HepG2 (cell line): ENCODE results near the gene NDRG2. TPM values are rescaled to one million over a fixed set of nuclear protein-coding genes. Genes with fewer than 3 reads are reported as not detected.
A peak's percentile ranks its signal among the peaks of the same experiment; 100 is the strongest.

Experiments used
- ATRX ChIP-seq: sonication (generic); formaldehyde crosslinking; IDR thresholded peaks from 2 replicates; pipeline ENCODE4 v1.4.0; 2020; ENCODE audit warnings: missing genetic modification reagents, borderline replicate concordance
- BCLAF1 ChIP-seq: fragments of 450-650 bp; IDR thresholded peaks from 2 replicates; pipeline ENCODE4 v1.6.1; 2017; ENCODE audit warnings: mild to moderate bottlenecking
- CERS6 ChIP-seq: sonication (generic); formaldehyde crosslinking; IDR thresholded peaks from 2 replicates; pipeline ENCODE4 v1.5.0; 2020; ENCODE audit warnings: missing genetic modification reagents
- KLF6 ChIP-seq: IDR thresholded peaks from 2 replicates; pipeline ENCODE4 v1.8.0; 2016; ENCODE audit warnings: missing biosample characterization, missing genetic modification reagents
- MXD4 ChIP-seq: IDR thresholded peaks from 2 replicates; pipeline ENCODE4 v1.6.1; 2016; ENCODE audit warnings: mild to moderate bottlenecking, missing biosample characterization, missing genetic modification reagents
- MYNN ChIP-seq: sonication (generic); formaldehyde crosslinking; IDR thresholded peaks from 2 replicates; pipeline ENCODE4 v1.4.0; 2020; ENCODE audit warnings: mild to moderate bottlenecking, low read depth, missing genetic modification reagents
- NFKB2 ChIP-seq: sonication (generic); formaldehyde crosslinking; IDR thresholded peaks from 2 replicates; pipeline ENCODE4 v1.4.0; 2020; ENCODE audit warnings: missing genetic modification reagents, borderline replicate concordance
- PRPF4 ChIP-seq: fragments of 200-400 bp; formaldehyde crosslinking; IDR thresholded peaks from 2 replicates; pipeline ENCODE4 v1.6.1; 2016; ENCODE audit warnings: low read length, low read depth; ENCODE audit not compliant: poor library complexity, severe bottlenecking
- SETDB1 ChIP-seq: sonication (generic); formaldehyde crosslinking; IDR thresholded peaks from 2 replicates; pipeline ENCODE4 v1.5.1; 2020; ENCODE audit warnings: missing genetic modification reagents, mild to moderate bottlenecking, borderline replicate concordance
- USF2 ChIP-seq, 2 experiments: sonication (generic) in 1 of 2; formaldehyde crosslinking in 1 of 2; IDR thresholded peaks; 2 replicates each; pipeline versions ENCODE4 v1.5.1 to v1.6.1; 2011 to 2020; ENCODE audit warnings: borderline replicate concordance in 1 of 2, low read depth in 1 of 2, low read length in 1 of 2, mild to moderate bottlenecking in 1 of 2, missing genetic modification reagents in 1 of 2, moderate library complexity in 1 of 2
- ZBTB42 ChIP-seq: sonication (generic); formaldehyde crosslinking; IDR thresholded peaks from 2 replicates; pipeline ENCODE4 v1.5.0; 2020; ENCODE audit warnings: mild to moderate bottlenecking, missing genetic modification reagents
- ZNF362 ChIP-seq: sonication (generic); formaldehyde crosslinking; IDR thresholded peaks from 2 replicates; pipeline ENCODE4 v1.4.0; 2020; ENCODE audit warnings: missing genetic modification reagents, mild to moderate bottlenecking, borderline replicate concordance
- ZNF557 ChIP-seq: sonication (generic); formaldehyde crosslinking; IDR thresholded peaks from 2 replicates; pipeline ENCODE4 v1.4.0; 2020; ENCODE audit warnings: missing genetic modification reagents
- ZNF816 ChIP-seq: sonication (generic); formaldehyde crosslinking; IDR thresholded peaks from 2 replicates; pipeline ENCODE4 v1.8.0; 2022; ENCODE audit warnings: missing genetic modification reagents, mild to moderate bottlenecking, borderline replicate concordance
- ZNF883 ChIP-seq: sonication (generic); formaldehyde crosslinking; IDR thresholded peaks from 2 replicates; pipeline ENCODE4 v1.5.1; 2020; ENCODE audit warnings: mild to moderate bottlenecking, missing genetic modification reagents; ENCODE audit errors: not compliant biosample characterization
- ZSCAN9 ChIP-seq: IDR thresholded peaks from 2 replicates; pipeline ENCODE4 v1.6.1; 2016; ENCODE audit warnings: borderline replicate concordance
- polyA plus RNA-seq, 8 experiments: library from polyadenylated mRNA; depleted of rRNA in 3 of 8; stranded (reverse) in 7 of 8; unstranded in 1 of 8; fragments of >200 nt; fragmentation: Illumina TruSeq in 4 of 8; extraction: Trizol in 4 of 8; gene quantifications; 2 replicates each; pipeline versions ENCODE4 v1.2.1 to v1.2.3, GENCODE V29; 2011 to 2016; ENCODE audit warnings: low read depth in 4 of 8, missing spikeins in 1 of 8, mixed read lengths in 1 of 8; ENCODE audit not compliant: insufficient read depth in 1 of 8
- total RNA-seq, 5 experiments: library from RNA; depleted of rRNA; stranded (reverse); fragments of >200 nt; fragmentation: Illumina TruSeq; extraction: Trizol; gene quantifications; 2 replicates each; pipeline ENCODE4 v1.2.3, GENCODE V29; 2016; ENCODE audit warnings: low read depth in 1 of 5
- TF ChIP-seq, protein P1 (sequence below): sonication (generic); formaldehyde crosslinking; conservative IDR thresholded peaks from 2 replicates; pipeline ENCODE4 v1.8.0; 2022; ENCODE audit warnings: mild to moderate bottlenecking, moderate library complexity, missing genetic modification reagents
- TF ChIP-seq, protein P2 (sequence below): sonication (generic); formaldehyde crosslinking; IDR thresholded peaks from 2 replicates; pipeline ENCODE4 v1.4.0; 2020; ENCODE audit warnings: missing genetic modification reagents

The NDRG2 gene
- total and polyA plus RNA-seq, 2 of the 13 experiments (the other 11 are each of a cell fraction or from before 2014, with no cell fraction given), result 27.2 to 189 TPM

DNA sequence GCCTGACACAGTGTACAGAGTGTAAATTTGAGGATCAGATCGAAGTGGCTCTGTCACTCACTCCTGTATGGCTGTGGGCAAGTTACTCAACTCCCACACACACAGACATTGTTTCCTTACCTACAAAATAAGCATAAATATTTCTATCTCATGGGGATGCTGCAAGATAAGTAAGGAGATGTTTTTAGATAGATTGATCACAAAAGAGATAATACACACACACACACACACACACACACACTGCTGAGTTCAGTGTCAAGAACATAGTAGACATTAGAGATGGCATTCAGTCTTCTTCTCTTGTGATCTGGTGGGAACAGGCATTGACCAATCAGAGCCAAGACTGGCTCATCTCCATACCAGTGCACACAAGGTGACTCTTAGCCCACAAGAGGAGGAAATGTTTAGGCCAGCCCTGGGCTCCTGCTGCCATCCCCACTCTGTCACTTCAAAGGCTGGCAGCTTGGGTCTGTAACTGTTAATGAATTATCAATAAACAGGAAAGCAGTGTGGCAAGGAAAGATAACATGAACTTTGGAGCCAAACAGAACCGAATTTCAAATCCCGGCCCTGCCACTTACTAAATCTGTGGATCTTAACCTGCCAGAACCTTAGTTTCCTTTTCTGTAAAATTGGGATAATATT lies 29.4 kb upstream of the NDRG2 start (continued):
- TF ChIP-seq ZNF362 (CRISPR knock-in tag), result peak; percentile 70; the same call in 1 of the 2 replicates
- no peak for TF ChIP-seq MYNN (CRISPR knock-in tag)
- TF ChIP-seq SETDB1 (CRISPR knock-in tag), result no peak
- peak; percentile 52; the same call in 1 of the 2 replicates for TF ChIP-seq ZBTB42
- TF ChIP-seq ATRX (CRISPR knock-in tag), result no peak
- peak; percentile 87; the same call in 1 of the 2 replicates for TF ChIP-seq ZNF816 (CRISPR knock-in tag)
- 0 out of 2 replicates have a peak, but pooled peaks have one; percentile 51 for TF ChIP-seq ZNF557 (CRISPR knock-in tag)
- TF ChIP-seq KLF6 (CRISPR knock-in tag), result peak; percentile 92
- TF ChIP-seq, protein P1, sequence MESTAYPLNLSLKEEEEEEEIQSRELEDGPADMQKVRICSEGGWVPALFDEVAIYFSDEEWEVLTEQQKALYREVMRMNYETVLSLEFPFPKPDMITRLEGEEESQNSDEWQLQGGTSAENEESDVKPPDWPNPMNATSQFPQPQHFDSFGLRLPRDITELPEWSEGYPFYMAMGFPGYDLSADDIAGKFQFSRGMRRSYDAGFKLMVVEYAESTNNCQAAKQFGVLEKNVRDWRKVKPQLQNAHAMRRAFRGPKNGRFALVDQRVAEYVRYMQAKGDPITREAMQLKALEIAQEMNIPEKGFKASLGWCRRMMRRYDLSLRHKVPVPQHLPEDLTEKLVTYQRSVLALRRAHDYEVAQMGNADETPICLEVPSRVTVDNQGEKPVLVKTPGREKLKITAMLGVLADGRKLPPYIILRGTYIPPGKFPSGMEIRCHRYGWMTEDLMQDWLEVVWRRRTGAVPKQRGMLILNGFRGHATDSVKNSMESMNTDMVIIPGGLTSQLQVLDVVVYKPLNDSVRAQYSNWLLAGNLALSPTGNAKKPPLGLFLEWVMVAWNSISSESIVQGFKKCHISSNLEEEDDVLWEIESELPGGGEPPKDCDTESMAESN, result no peak; the same call in 1 of the 2 replicates
- TF ChIP-seq MXD4, result peak; percentile 49; the same call in 1 of the 2 replicates
- peak; percentile 83; the same call in 1 of the 2 replicates for TF ChIP-seq ZSCAN9 (CRISPR knock-in tag)
- no peak for TF ChIP-seq CERS6 (CRISPR knock-in tag)
- TF ChIP-seq USF2 (IDR thresholded peaks at IDR 0.05; ENCODE audit: low read depth, low read length), result no peak
- TF ChIP-seq USF2 (CRISPR knock-in tag; IDR thresholded peaks at IDR 0.05; ENCODE audit: borderline replicate concordance), result no peak
- no peak for TF ChIP-seq PRPF4
- TF ChIP-seq BCLAF1, result no peak
- TF ChIP-seq, protein P2, sequence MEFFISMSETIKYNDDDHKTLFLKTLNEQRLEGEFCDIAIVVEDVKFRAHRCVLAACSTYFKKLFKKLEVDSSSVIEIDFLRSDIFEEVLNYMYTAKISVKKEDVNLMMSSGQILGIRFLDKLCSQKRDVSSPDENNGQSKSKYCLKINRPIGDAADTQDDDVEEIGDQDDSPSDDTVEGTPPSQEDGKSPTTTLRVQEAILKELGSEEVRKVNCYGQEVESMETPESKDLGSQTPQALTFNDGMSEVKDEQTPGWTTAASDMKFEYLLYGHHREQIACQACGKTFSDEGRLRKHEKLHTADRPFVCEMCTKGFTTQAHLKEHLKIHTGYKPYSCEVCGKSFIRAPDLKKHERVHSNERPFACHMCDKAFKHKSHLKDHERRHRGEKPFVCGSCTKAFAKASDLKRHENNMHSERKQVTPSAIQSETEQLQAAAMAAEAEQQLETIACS (CRISPR knock-in tag), result no peak
- TF ChIP-seq ZNF883, result no peak
- no peak for TF ChIP-seq NFKB2 (CRISPR knock-in tag)
